Osteoblast (primary cell): ENCODE data around the gene TLE5. TPM values are rescaled to one million over a fixed set of nuclear protein-coding genes. Genes with fewer than 3 reads are reported as not detected.

Source experiments
- DNase-seq: peaks from one replicate; pipeline ENCODE4 v3.0.0; 2011; ENCODE audit warnings: low spot score, mixed read lengths; ENCODE audit not compliant: insufficient read length; ENCODE audit errors: missing footprints
- H2AFZ ChIP-seq: 2 replicates; pipeline ENCODE4 v1.6.0; 2011; ENCODE audit warnings: mild to moderate bottlenecking, low read length
- H3K27ac ChIP-seq: 2 replicates; pipeline ENCODE4 v1.5.1; 2011; ENCODE audit warnings: mild to moderate bottlenecking, low read depth, low read length, moderate library complexity
- H3K27me3 ChIP-seq: 2 replicates; pipeline ENCODE4 v1.6.0; 2012; ENCODE audit warnings: mild to moderate bottlenecking, control low read depth, inconsistent platforms, low read length, moderate library complexity; ENCODE audit not compliant: insufficient read depth
- H3K36me3 ChIP-seq: 2 replicates; pipeline ENCODE4 v1.5.1; 2011; ENCODE audit warnings: mild to moderate bottlenecking, low read length, control low read depth, moderate library complexity; ENCODE audit not compliant: insufficient read depth
- H3K4me1 ChIP-seq: 2 replicates; pipeline ENCODE4 v1.5.1; 2011; ENCODE audit warnings: mild to moderate bottlenecking, low read length, control low read depth, moderate library complexity; ENCODE audit not compliant: insufficient read depth
- H3K4me2 ChIP-seq: 2 replicates; pipeline ENCODE4 v1.6.0; 2011; ENCODE audit warnings: mild to moderate bottlenecking, low read length; ENCODE audit not compliant: insufficient read depth
- H3K4me3 ChIP-seq: fragments of 200-600 bp; sonication (generic); 3 replicates; pipeline ENCODE4 v1.5.1; 2012; ENCODE audit warnings: mild to moderate bottlenecking, low read length, inconsistent platforms; ENCODE audit not compliant: insufficient read depth
- H3K79me2 ChIP-seq: 2 replicates; pipeline ENCODE4 v1.6.0; 2012; ENCODE audit warnings: mild to moderate bottlenecking, low read length, control low read depth, inconsistent platforms; ENCODE audit not compliant: insufficient read depth
- H3K9me3 ChIP-seq: 2 replicates; pipeline ENCODE4 v1.5.1; 2011; ENCODE audit warnings: low read depth, low read length, control low read depth
- H4K20me1 ChIP-seq: 2 replicates; pipeline ENCODE4 v1.6.0; 2012; ENCODE audit warnings: mild to moderate bottlenecking, low read length, control low read depth; ENCODE audit not compliant: insufficient read depth
- CTCF ChIP-seq: IDR thresholded peaks from 2 replicates; pipeline ENCODE4 v1.5.1; 2011; ENCODE audit warnings: mild to moderate bottlenecking, low read depth, low read length, moderate library complexity; ENCODE audit errors: extremely low read depth
- total RNA-seq: library from RNA; depleted of rRNA; stranded (reverse); fragments of >200 nt; gene quantifications from 2 replicates; pipeline ENCODE4 v1.2.3, GENCODE V29; 2012

The TLE5 gene
- total RNA-seq, 1 donor: 211 TPM

GRCh38 chr19:3067563-3067962 lies 5.3 kb upstream of the TLE5 start:
- no peaks in the 10 kb centered on the region for H3K79me2 ChIP-seq
- no peak for TF ChIP-seq CTCF
- no peaks in the 10 kb centered on the region for H3K4me1 ChIP-seq

GRCh38 chr19:3066482-3067049 lies 4.3 kb upstream of the TLE5 start:
- Histone ChIP-seq H3K36me3 (no peaks in the 10 kb centered on the region), H2AFZ (no peak overlapping the region), H3K27ac (no peak overlapping the region), H4K20me1 (no peaks in the 10 kb centered on the region), H3K4me1 (no peaks in the 10 kb centered on the region), H3K27me3 (no peaks in the 10 kb centered on the region), H3K9me3 (no peaks in the 10 kb centered on the region), H3K4me3 (no peak overlapping the region), H3K79me2 (peaks cover under 1% of the 10 kb centered on the region), H3K4me2 (no peak overlapping the region)
- no peak for TF ChIP-seq CTCF
- peak; percentile 36 for DNase-seq

More at GRCh38 chr19:3067563-3067962, 5.3 kb upstream of the TLE5 start:
- no peak overlapping the region for H3K4me2 ChIP-seq
- peak; percentile 73 for DNase-seq
- H3K27me3 ChIP-seq: no peaks in the 10 kb centered on the region
- H3K36me3 ChIP-seq: no peaks in the 10 kb centered on the region
- no peaks in the 10 kb centered on the region for H3K9me3 ChIP-seq
- no peaks in the 10 kb centered on the region for H4K20me1 ChIP-seq
- no peak overlapping the region for H3K4me3 ChIP-seq
- no peak overlapping the region for H3K27ac ChIP-seq
- H2AFZ ChIP-seq: no peak overlapping the region

DNA sequence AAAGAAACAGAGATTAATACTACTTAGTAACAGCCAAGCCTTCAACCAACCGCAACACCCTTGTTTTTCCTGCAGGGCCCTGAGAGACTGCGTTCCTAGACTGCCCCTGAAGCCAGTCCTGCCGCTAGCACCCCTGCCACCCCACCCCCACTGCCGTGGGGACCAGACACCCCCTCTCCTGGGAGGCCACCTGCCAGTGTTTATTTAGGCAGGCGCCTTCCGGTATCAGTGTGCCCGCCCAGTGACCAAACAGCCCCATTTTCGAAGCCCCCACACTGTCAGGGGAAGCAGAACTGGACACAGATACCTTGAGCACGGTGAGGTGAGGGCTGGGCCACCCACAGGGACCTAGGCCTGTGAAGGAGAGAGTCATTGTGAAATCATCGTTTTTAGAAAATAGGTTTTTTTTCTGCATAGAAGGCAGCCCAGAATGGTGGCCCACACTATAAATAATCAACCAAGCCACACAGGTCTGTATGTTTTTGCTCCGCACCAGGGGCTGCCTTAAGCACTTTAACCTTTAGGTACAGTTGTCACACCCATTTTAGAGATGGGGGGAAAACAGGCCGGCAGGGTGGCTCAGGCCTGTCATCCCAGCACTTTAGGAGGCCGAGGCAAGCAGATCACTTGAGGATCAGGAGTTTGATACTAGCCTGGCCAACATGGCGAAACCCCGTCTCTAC lies 3.5 kb upstream of the TLE5 start:
- no peak for TF ChIP-seq CTCF
- Histone ChIP-seq H4K20me1 (no peaks in the 10 kb centered on the region), H3K4me1 (peaks cover under 1% of the 10 kb centered on the region), H3K4me3 (no peak overlapping the region), H3K27ac (no peak overlapping the region), H3K9me3 (no peaks in the 10 kb centered on the region), H2AFZ (no peak overlapping the region), H3K36me3 (no peaks in the 10 kb centered on the region), H3K4me2 (no peak overlapping the region), H3K79me2 (peaks cover 8% of the 10 kb centered on the region), H3K27me3 (no peaks in the 10 kb centered on the region)
- peak; percentile 8 for DNase-seq

DNA sequence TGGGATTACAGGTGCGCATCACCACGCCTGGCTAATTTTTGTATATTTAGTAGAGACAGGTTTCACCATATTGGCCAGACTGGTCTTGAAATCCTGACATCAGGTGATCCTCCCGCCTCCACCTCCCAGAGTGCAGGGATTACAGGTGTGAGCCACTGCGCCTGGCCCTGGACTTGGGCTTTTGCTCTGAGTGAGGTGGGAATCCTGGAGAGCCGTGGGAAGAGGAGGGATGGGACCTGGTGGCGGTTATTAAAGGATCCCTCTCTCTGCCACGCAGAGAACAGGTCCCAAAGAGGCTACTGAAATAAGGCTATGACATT lies 1.7 kb upstream of the TLE5 start:
- Histone ChIP-seq H3K4me3 (no peak overlapping the region), H3K36me3 (peaks cover 7% of the 10 kb centered on the region), H3K27ac (no peak overlapping the region), H3K27me3 (no peaks in the 10 kb centered on the region), H3K9me3 (no peaks in the 10 kb centered on the region), H3K4me1 (peaks cover 5% of the 10 kb centered on the region), H3K4me2 (no peak overlapping the region), H4K20me1 (peaks cover 10% of the 10 kb centered on the region), H3K79me2 (peaks cover 21% of the 10 kb centered on the region), H2AFZ (no peak overlapping the region)
- no peak for TF ChIP-seq CTCF
- DNase-seq: peak; percentile 35
